Stomach (tissue), 9 donors: ENCODE results near the gene CCNDBP1. TPM values are rescaled to one million over a fixed set of nuclear protein-coding genes. Genes with fewer than 3 reads are reported as not detected.

Source experiments
- DNase-seq, 2 donors: peaks; one replicate each; pipeline versions ENCODE4 v3.0.0 to v3.0.0-alpha.2; 2013 to 2019
- H3K27ac ChIP-seq, 5 donors: fragments of 200-600 bp in 4 of 5; sonication (generic) in 4 of 5; one replicate each; pipeline ENCODE4 v1.5.1; 2013 to 2019; ENCODE audit warnings: mild to moderate bottlenecking in 1 of 5, moderate library complexity in 1 of 5
- H3K27me3 ChIP-seq, 3 donors: fragments of 200-600 bp; sonication (generic); one replicate each; pipeline ENCODE4 v1.5.1; 2017 to 2019; ENCODE audit warnings: mixed run types in 1 of 3
- H3K36me3 ChIP-seq, 4 donors: fragments of 200-600 bp; sonication (generic); 1 replicate in 3 of 4; 2 replicates in 1 of 4; pipeline ENCODE4 v1.5.1; 2016 to 2019
- H3K4me1 ChIP-seq, 4 donors: fragments of 200-600 bp; sonication (generic); one replicate each; pipeline ENCODE4 v1.5.1; 2016 to 2019
- H3K4me3 ChIP-seq, 4 donors: fragments of 200-600 bp; sonication (generic) in 3 of 4; one replicate each; pipeline ENCODE4 v1.5.1; 2016 to 2019; ENCODE audit warnings: mild to moderate bottlenecking in 1 of 4
- H3K9me3 ChIP-seq, 4 donors: fragments of 200-600 bp; sonication (generic); one replicate each; pipeline ENCODE4 v1.5.1; 2016 to 2019
- CTCF ChIP-seq, 7 experiments: fragments of 450-650 bp in 4 of 7; fragments of 200-600 bp in 3 of 7; sonication (generic) in 3 of 7; IDR thresholded peaks; one replicate each; pipeline ENCODE4 v1.5.1; 2016 to 2019; ENCODE audit warnings: antibody characterized with exemption in 7 of 7, control low read depth in 2 of 7, mild to moderate bottlenecking in 1 of 7
- EP300 ChIP-seq: sonication (generic); formaldehyde crosslinking; IDR thresholded peaks from one replicate; pipeline ENCODE4 v1.6.1; 2017; ENCODE audit warnings: antibody characterized with exemption
- POLR2A ChIP-seq, 4 donors: fragments of 450-650 bp; IDR thresholded peaks; one replicate each; pipeline ENCODE4 v1.6.1; 2016; ENCODE audit warnings: antibody characterized with exemption in 4 of 4, control low read depth in 2 of 4, mild to moderate bottlenecking in 1 of 4, moderate library complexity in 1 of 4
- POLR2AphosphoS5 ChIP-seq, 3 donors: sonication (generic); formaldehyde crosslinking; IDR thresholded peaks; one replicate each; pipeline ENCODE4 v1.6.1; 2016; ENCODE audit warnings: antibody characterized with exemption in 3 of 3
- WGBS, 5 donors: extraction: QIAGEN DNeasy Blood & Tissue Kit in 3 of 5; methylation state at CpG; one replicate each; pipeline versions ENCODE4 v1.1.5 to v1.1.7; 2013 to 2018; 5-methylcytosine and 5-hydroxymethylcytosine counted together
- intact Hi-C: fragments of 100-400 bp; cut with DNase I; formaldehyde crosslinking; loops from one replicate; pipeline ENCODE4 v1.15.1; 2023; ENCODE audit warnings: low total_unique reads
- polyA plus RNA-seq, 3 donors: library from polyadenylated mRNA; stranded (reverse); fragments of 200-250 nt; gene quantifications; one replicate each; pipeline ENCODE4 v1.2.3, GENCODE V29; 2013
- total RNA-seq, 5 donors: library from RNA; depleted of rRNA; stranded (reverse); fragments of >200 nt; gene quantifications; one replicate each; pipeline versions ENCODE4 v1.1.0 to v1.2.3, GENCODE V29; 2014 to 2016
- donor health status: healthy with polysubstance abuse.
- donor health status: Bipolar disorder and iron deficiency.
- donor health status: healthy.

Gene CCNDBP1
- total and polyA plus RNA-seq, 8 donors, result 41.1 to 136 (median 52.8) TPM

- Histone ChIP-seq H3K4me1 (no peaks in the 10 kb centered on the region), H3K36me3 (no peaks in the 10 kb centered on the region), H3K27ac (no peak overlapping the region), H3K27me3 (peaks cover 0 to 13% (median 0%) of the 10 kb centered on the region in 3 donors), H3K9me3 (no peaks in the 10 kb centered on the region), H3K4me3 (no peak overlapping the region)
- WGBS, 5 donors, result 93 to 97% (median 96%) methylated on average over 27 to 57 of the region's 57 CpGs
- no peak for DNase-seq
- intact Hi-C loops, result loop anchor here (5.0 kb wide), 1 partner anchor 61 kb away; no protein-coding TSS in a partner anchor
- TF ChIP-seq EP300, result no peak
- no peak for TF ChIP-seq POLR2A (IDR thresholded peaks at IDR 0.05)
- no peak for TF ChIP-seq CTCF (IDR thresholded peaks at IDR 0.05)
- no peak for TF ChIP-seq POLR2AphosphoS5 (IDR thresholded peaks at IDR 0.05)
Measured at GRCh38 chr15:43226436-43227305, 41.5 kb downstream of the CCNDBP1 start.

DNA sequence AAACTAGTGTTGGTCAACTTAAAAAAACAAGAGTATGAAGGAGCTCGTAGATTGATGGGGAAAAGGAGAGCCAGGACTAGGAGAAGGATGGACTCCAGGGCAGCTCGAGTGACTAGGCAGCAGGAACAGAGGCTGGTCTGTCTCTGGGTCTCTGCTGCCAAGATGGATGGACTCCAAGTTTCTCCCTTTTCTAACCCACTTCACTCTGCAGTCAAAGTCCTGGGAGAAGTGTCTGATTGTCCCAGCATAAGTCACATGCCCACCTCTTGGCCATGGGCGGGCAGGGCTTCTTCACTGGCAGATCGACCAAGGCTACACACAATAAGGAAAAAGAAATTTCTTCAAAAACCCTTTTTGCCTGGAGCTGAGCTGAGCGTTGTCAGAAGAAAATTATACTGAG, 44.8 kb downstream of the CCNDBP1 start:
- H3K9me3 ChIP-seq, result no peaks in the 10 kb centered on the region
- DNase-seq, result no peak
- H3K27ac ChIP-seq, result no peak overlapping the region
- no peaks in the 10 kb centered on the region for H3K4me1 ChIP-seq
- intact Hi-C loops, result loop anchor here (5.0 kb wide), 1 partner anchor 57 kb away; no protein-coding TSS in a partner anchor
- no peak overlapping the region for H3K4me3 ChIP-seq
- 75 to 83% (median 79%) methylated on average over 5 of the region's 5 CpGs for WGBS, 5 donors
- peaks cover 0 to 10% (median 0%) of the 10 kb centered on the region in 3 donors for H3K27me3 ChIP-seq
- H3K36me3 ChIP-seq, result no peaks in the 10 kb centered on the region
- TF ChIP-seq POLR2AphosphoS5 (IDR thresholded peaks at IDR 0.05), result no peak
- no peak for TF ChIP-seq POLR2A (IDR thresholded peaks at IDR 0.05)
- TF ChIP-seq EP300, result no peak
- no peak for TF ChIP-seq CTCF (IDR thresholded peaks at IDR 0.05)

DNA sequence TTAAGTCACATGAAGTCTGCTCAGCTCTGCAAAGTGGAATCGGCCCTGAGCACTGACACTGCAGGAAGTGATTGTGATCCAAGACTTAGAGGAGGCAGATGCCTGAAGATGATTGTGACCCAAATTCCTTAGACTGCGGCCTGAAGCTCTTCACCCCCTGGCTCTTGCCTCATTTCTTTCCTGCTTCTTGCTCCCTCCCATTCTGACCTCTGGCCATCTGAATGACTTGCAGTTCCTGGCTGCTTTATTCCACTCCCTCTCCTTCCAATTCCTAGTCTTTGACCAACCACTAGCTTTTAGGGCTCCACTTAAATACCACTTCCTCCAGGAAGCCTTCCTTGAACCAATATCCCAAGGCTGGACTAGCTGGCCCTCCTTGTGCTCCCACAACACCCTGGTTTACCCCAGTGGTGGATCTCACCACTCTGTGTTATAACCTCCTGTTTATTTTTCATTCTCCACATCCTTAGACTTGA, 45.5 kb downstream of the CCNDBP1 start:
- 51 to 63% (median 59%) methylated on average over 2 of the region's 2 CpGs for WGBS, 5 donors
- Histone ChIP-seq H3K36me3 (no peaks in the 10 kb centered on the region), H3K4me3 (no peak overlapping the region), H3K4me1 (no peaks in the 10 kb centered on the region), H3K9me3 (no peaks in the 10 kb centered on the region), H3K27me3 (peaks cover 0 to 15% (median 0%) of the 10 kb centered on the region in 3 donors), H3K27ac (no peak overlapping the region)
- no peak for TF ChIP-seq EP300
- no peak for DNase-seq
- intact Hi-C loops, result no loop called here

- Histone ChIP-seq H3K4me3 (no peak overlapping the region), H3K9me3 (no peaks in the 10 kb centered on the region), H3K36me3 (no peaks in the 10 kb centered on the region), H3K27me3 (peaks cover 0 to 10% (median 0%) of the 10 kb centered on the region in 3 donors), H3K4me1 (no peaks in the 10 kb centered on the region), H3K27ac (no peak overlapping the region)
- TF ChIP-seq CTCF (IDR thresholded peaks at IDR 0.05), result no peak
- no peak for TF ChIP-seq POLR2A (IDR thresholded peaks at IDR 0.05)
- TF ChIP-seq POLR2AphosphoS5 (IDR thresholded peaks at IDR 0.05), result no peak
- TF ChIP-seq EP300, result no peak
- no peak for DNase-seq
- intact Hi-C loops, result no loop called here
- 74 to 87% (median 82%) methylated on average over 3 of the region's 3 CpGs for WGBS, 5 donors
Measured at GRCh38 chr15:43232289-43232874, 47.2 kb downstream of the CCNDBP1 start.
